Gastrocnemius medialis (tissue), 4 donors: ENCODE data around the gene TXNDC5. TPM values are rescaled to one million over a fixed set of nuclear protein-coding genes. Genes with fewer than 3 reads are reported as not detected.
A peak's percentile ranks its signal among the peaks of the same experiment; 100 is the strongest.

Source experiments
- ATAC-seq, 2 donors: fragments of 150-250 bp; one replicate each; pipeline ENCODE4 v1.9.1; 2016
- DNase-seq, 2 donors: peaks; one replicate each; pipeline ENCODE4 v3.0.0-alpha.2; 2019
- H3K27ac ChIP-seq, 4 donors: fragments of 200-600 bp; sonication (generic); 1 replicate in 1 of 4; 2 replicates in 3 of 4; pipeline ENCODE4 v1.5.1; 2016 to 2018; ENCODE audit warnings: mild to moderate bottlenecking in 2 of 4, moderate library complexity in 1 of 4
- H3K27me3 ChIP-seq, 3 donors: fragments of 200-600 bp; sonication (generic) in 2 of 3; 1 replicate in 1 of 3; 2 replicates in 2 of 3; pipeline versions ENCODE4 v1.5.1 to v1.6.0; 2016 to 2019; ENCODE audit warnings: mild to moderate bottlenecking in 1 of 3, moderate library complexity in 1 of 3
- H3K36me3 ChIP-seq, 2 donors: fragments of 200-600 bp; sonication (generic) in 1 of 2; one replicate each; pipeline ENCODE4 v1.5.1; 2017 to 2018
- H3K4me1 ChIP-seq, 2 donors: fragments of 200-600 bp; sonication (generic) in 1 of 2; one replicate each; pipeline ENCODE4 v1.5.1; 2016 to 2017; ENCODE audit warnings: mild to moderate bottlenecking in 2 of 2
- H3K4me3 ChIP-seq, 4 donors: fragments of 200-600 bp; sonication (generic) in 3 of 4; 1 replicate in 1 of 4; 2 replicates in 3 of 4; pipeline ENCODE4 v1.5.1; 2016 to 2019; ENCODE audit warnings: mild to moderate bottlenecking in 2 of 4
- H3K9me3 ChIP-seq, 3 donors: fragments of 200-600 bp; sonication (generic) in 2 of 3; 1 replicate in 1 of 3; 2 replicates in 2 of 3; pipeline ENCODE4 v1.5.1; 2016 to 2019
- CTCF ChIP-seq, 5 experiments: fragments of 450-650 bp in 3 of 5; fragments of 200-600 bp in 2 of 5; sonication (generic) in 2 of 5; IDR thresholded peaks in 4 of 5; conservative IDR thresholded peaks in 1 of 5; 1 replicate in 4 of 5; 2 replicates in 1 of 5; pipeline ENCODE4 v1.5.1; 2016 to 2019; ENCODE audit warnings: antibody characterized with exemption in 5 of 5, mild to moderate bottlenecking in 3 of 5, moderate library complexity in 3 of 5
- POLR2A ChIP-seq, 2 donors: fragments of 450-650 bp; IDR thresholded peaks; one replicate each; pipeline ENCODE4 v1.6.1; 2017; ENCODE audit warnings: antibody characterized with exemption in 2 of 2, mild to moderate bottlenecking in 2 of 2, moderate library complexity in 2 of 2
- in situ Hi-C, 4 donors: fragments of 200-750 bp; cut with MboI; loops; one replicate each; pipeline versions ENCODE4 v1.15.0 to v1.8.0; 2017; ENCODE audit warnings: low sequenced_read_pairs in 4 of 4
- intact Hi-C: fragments of 100-400 bp; cut with DNase I; formaldehyde crosslinking; loops from one replicate; pipeline ENCODE4 v1.15.1; 2023; ENCODE audit warnings: low total_unique reads
- total RNA-seq, 4 donors: library from RNA; depleted of rRNA; stranded (reverse); fragments of >200 nt; gene quantifications; one replicate each; pipeline versions ENCODE4 v1.1.0 to v1.2.3, GENCODE V29; 2016

The TXNDC5 gene
- total RNA-seq, 4 donors from 2014 or later: 29.9 to 43.3 (median 38.8) TPM

GRCh38 chr6:7919871-7920270 lies 9.3 kb upstream of the TXNDC5 start:
- Histone ChIP-seq H3K36me3 (no peaks in the 10 kb centered on the region), H3K4me3 (no peak overlapping the region), H3K27me3 (no peaks in the 10 kb centered on the region), H3K4me1 (peaks cover 0 to 12% of the 10 kb centered on the region in 2 donors), H3K27ac (peak overlapping the region in 1 of 4 donors; percentile 52), H3K9me3 (no peaks in the 10 kb centered on the region)
- in situ Hi-C loops: no loop called here
- DNase-seq (no peak), ATAC-seq (no peak)
- TF ChIP-seq POLR2A (IDR thresholded peaks at IDR 0.05): no peak
- no peak for TF ChIP-seq CTCF (IDR thresholded peaks at IDR 0.05 in 4 of 5, conservative IDR thresholded peaks at IDR 0.05 in 1 of 5)
- intact Hi-C loops: no loop called here

- no peak overlapping the region for H3K27ac ChIP-seq
- H3K27me3 ChIP-seq: no peaks in the 10 kb centered on the region
- TF ChIP-seq POLR2A (IDR thresholded peaks at IDR 0.05) (no peak), CTCF (IDR thresholded peaks at IDR 0.05 in 4 of 5, conservative IDR thresholded peaks at IDR 0.05 in 1 of 5) (no peak)
- intact Hi-C loops (no loop called here), in situ Hi-C loops (no loop called here)
- H3K4me3 ChIP-seq: no peak overlapping the region
- no peaks in the 10 kb centered on the region for H3K9me3 ChIP-seq
- no peak for ATAC-seq
- H3K36me3 ChIP-seq: no peaks in the 10 kb centered on the region
- DNase-seq: no peak
- H3K4me1 ChIP-seq: peaks cover 0 to 12% of the 10 kb centered on the region in 2 donors
Measured at GRCh38 chr6:7918403-7918802, 7.8 kb upstream of the TXNDC5 start.

GRCh38 chr6:7917729-7918128 lies 7.1 kb upstream of the TXNDC5 start:
- intact Hi-C loops: no loop called here
- Histone ChIP-seq H3K4me1 (peaks cover 0 to 12% of the 10 kb centered on the region in 2 donors), H3K27ac (no peak overlapping the region), H3K4me3 (no peak overlapping the region), H3K9me3 (no peaks in the 10 kb centered on the region), H3K27me3 (no peaks in the 10 kb centered on the region), H3K36me3 (no peaks in the 10 kb centered on the region)
- DNase-seq: no peak
- TF ChIP-seq POLR2A (IDR thresholded peaks at IDR 0.05) (no peak), CTCF (IDR thresholded peaks at IDR 0.05 in 4 of 5, conservative IDR thresholded peaks at IDR 0.05 in 1 of 5) (no peak)
- ATAC-seq: no peak
- in situ Hi-C loops: no loop called here

- Histone ChIP-seq H3K4me3 (no peak overlapping the region), H3K36me3 (no peaks in the 10 kb centered on the region), H3K9me3 (no peaks in the 10 kb centered on the region), H3K27ac (no peak overlapping the region), H3K4me1 (peaks cover 0 to 12% of the 10 kb centered on the region in 2 donors), H3K27me3 (no peaks in the 10 kb centered on the region)
- DNase-seq (no peak), ATAC-seq (no peak)
- TF ChIP-seq CTCF (IDR thresholded peaks at IDR 0.05 in 4 of 5, conservative IDR thresholded peaks at IDR 0.05 in 1 of 5) (no peak), POLR2A (IDR thresholded peaks at IDR 0.05) (no peak)
- intact Hi-C loops: no loop called here
- in situ Hi-C loops: no loop called here
Measured at GRCh38 chr6:7916959-7917358, 6.4 kb upstream of the TXNDC5 start.
